ENCODE measurements around the gene FAM167B.
"Not testable (repeated sequence)": the region's sequence is repeated elsewhere in the genome, so short reads cannot be mapped to it uniquely, and the experiment has no call there.

FAM167B gene

GRCh38 chr1:32257227-32257508, 10.1 kb downstream of the FAM167B start:
- FAIRE-seq (no peak), DNase-seq (ENCODE audit: low spot score) (no peak)

- FAIRE-seq; DNase-seq (ENCODE audit: low spot score): not testable (repeated sequence)
Measured at GRCh38 chr1:32263236-32263593, 16.2 kb downstream of the FAM167B start.

GRCh38 chr1:32263744-32264143, 16.7 kb downstream of the FAM167B start:
- DNase-seq (ENCODE audit: low spot score) (no peak), FAIRE-seq (no peak)

GRCh38 chr1:32265846-32266245, 18.8 kb downstream of the FAM167B start:
- DNase-seq (ENCODE audit: low spot score) (no peak), FAIRE-seq (no peak)

- FAIRE-seq (no peak), DNase-seq (ENCODE audit: low spot score) (no peak)
Measured at GRCh38 chr1:32266921-32267591, 20.0 kb downstream of the FAM167B start.

GRCh38 chr1:32269744-32270143, 22.7 kb downstream of the FAM167B start:
- DNase-seq (ENCODE audit: low spot score) (no peak), FAIRE-seq (no peak)

GRCh38 chr1:32272557-32273390, 25.8 kb downstream of the FAM167B start:
- DNase-seq (ENCODE audit: low spot score): no peak
- peak; percentile 98 for FAIRE-seq

GRCh38 chr1:32273391-32274208, 26.6 kb downstream of the FAM167B start:
- DNase-seq (ENCODE audit: low spot score) (peak; percentile 88), FAIRE-seq (peak; percentile 65)

- no peak for DNase-seq (ENCODE audit: low spot score)
- peak; percentile 32 for FAIRE-seq
Measured at GRCh38 chr1:32274646-32275340, 27.8 kb downstream of the FAM167B start.

- DNase-seq (ENCODE audit: low spot score) (no peak), FAIRE-seq (no peak)
Measured at GRCh38 chr1:32275424-32275823, 28.4 kb downstream of the FAM167B start.

GRCh38 chr1:32276032-32276782, 29.2 kb downstream of the FAM167B start:
- DNase-seq (ENCODE audit: low spot score): no peak

GRCh38 chr1:32284777-32285176, 37.8 kb downstream of the FAM167B start:
- not testable (repeated sequence) for DNase-seq (ENCODE audit: low spot score); FAIRE-seq

More at GRCh38 chr1:32276032-32276782, 29.2 kb downstream of the FAM167B start:
- peak; percentile 61 for FAIRE-seq

GRCh38 chr1:32285658-32286057, 38.6 kb downstream of the FAM167B start:
- no peak for DNase-seq (ENCODE audit: low spot score)
- FAIRE-seq: no peak

- FAIRE-seq (no peak), DNase-seq (ENCODE audit: low spot score) (no peak)
Measured at GRCh38 chr1:32286763-32287162, 39.7 kb downstream of the FAM167B start.

- no peak for DNase-seq (ENCODE audit: low spot score)
- FAIRE-seq: no peak
Measured at GRCh38 chr1:32289256-32289655, 42.2 kb downstream of the FAM167B start.

GRCh38 chr1:32291145-32291707, 44.2 kb downstream of the FAM167B start:
- peak; percentile 59 for DNase-seq (ENCODE audit: low spot score)
- no peak for FAIRE-seq

- DNase-seq (ENCODE audit: low spot score): peak; percentile 99
- peak; percentile 17 for FAIRE-seq
Measured at GRCh38 chr1:32291708-32292538, 44.9 kb downstream of the FAM167B start, which contains the start of gene HDAC1. TSS of gene HDAC1 (plus strand) at chr1:32292083. CDS start at chr1:32292170, 87 bp downstream.

- not testable (repeated sequence) for FAIRE-seq
Measured at GRCh38 chr1:32298211-32298610, 51.2 kb downstream of the FAM167B start.

More at GRCh38 chr1:32298211-32298610, 51.2 kb downstream of the FAM167B start:
- DNase-seq (ENCODE audit: low spot score): not testable (repeated sequence)

All from urothelium cell line (cell line).